GM18502 (cell line): ENCODE results near the gene RIPOR2.

Source experiments
- ATAC-seq: cut with Tn5 transposase; IDR thresholded peaks from one replicate; pipeline ENCODE4 v1.9.1; 2021; ENCODE audit warnings: mild to moderate bottlenecking; ENCODE audit not compliant: unreplicated experiment, poor library complexity

Gene RIPOR2

DNA sequence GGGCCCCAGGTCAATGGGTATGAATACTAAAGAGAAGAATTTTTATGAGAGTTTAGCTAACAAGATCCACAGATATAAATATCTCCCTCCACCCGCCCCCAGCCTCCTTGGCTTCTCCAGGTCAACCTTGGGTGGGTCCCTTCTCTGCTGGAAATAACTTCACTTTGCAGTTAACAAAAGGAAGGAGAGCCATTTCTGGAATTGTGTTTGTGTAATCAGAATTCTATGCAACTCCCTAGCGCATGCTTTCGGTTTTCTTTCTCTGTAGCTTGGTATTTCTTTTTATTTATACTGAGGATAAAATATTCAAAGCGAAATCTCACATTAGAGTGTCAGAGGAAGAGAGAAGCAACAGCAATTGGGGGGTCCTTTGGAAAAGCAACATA lies 27.1 kb downstream of the RIPOR2 start:
- no peak for ATAC-seq

DNA sequence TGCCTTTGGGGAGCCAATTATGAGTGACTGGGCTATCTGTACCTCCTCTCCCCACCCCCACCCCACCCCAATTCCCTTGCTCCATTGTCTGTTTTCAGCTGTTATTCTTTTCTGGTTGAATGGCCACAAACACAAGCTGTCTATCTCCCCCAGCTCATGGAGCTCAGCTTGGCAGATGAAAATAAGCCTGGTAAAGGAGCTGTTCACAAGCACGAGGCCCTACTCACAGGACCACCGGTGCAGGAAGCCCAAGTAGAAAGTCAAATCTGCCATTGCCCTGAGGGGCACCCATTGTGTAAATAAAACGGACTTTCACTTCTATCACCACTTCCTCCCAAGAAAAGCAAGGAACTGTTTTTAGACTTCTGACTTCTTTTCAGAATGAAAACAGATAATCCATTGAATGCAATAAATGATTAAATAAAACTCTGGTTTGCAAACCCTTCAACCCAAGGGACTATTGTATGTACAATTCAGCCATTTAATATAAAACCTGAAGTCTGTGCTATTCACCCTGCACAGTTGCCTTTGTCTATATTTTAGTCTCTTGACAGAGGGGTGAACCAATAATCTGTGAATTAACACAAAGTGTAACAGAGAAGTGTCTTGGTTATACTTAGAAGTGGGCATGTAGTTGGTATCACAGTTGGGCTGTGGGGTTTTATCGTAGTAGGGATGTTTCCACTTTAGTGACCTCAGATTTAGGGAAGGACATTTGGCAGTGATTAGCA lies 27.7 kb downstream of the RIPOR2 start:
- no peak for ATAC-seq

DNA sequence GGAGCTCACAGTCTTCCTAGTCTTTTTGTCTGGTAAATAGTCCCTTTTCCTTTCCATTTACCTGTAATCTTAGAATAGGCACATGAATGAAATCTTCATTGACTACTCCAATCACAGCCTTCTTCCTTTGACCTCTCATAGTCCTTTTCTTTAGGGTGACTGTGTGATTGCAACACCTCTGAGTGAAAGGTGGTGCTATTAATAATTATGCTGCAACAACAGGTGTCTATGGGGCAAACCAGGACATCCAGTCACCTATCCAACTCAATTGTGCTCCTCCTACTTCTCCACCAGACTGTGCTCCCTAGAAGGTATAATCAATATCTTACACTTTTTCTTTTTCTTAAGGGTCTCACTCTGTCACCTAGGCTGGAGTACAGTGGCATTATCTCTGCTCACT lies 29.4 kb downstream of the RIPOR2 start:
- no peak for ATAC-seq

DNA sequence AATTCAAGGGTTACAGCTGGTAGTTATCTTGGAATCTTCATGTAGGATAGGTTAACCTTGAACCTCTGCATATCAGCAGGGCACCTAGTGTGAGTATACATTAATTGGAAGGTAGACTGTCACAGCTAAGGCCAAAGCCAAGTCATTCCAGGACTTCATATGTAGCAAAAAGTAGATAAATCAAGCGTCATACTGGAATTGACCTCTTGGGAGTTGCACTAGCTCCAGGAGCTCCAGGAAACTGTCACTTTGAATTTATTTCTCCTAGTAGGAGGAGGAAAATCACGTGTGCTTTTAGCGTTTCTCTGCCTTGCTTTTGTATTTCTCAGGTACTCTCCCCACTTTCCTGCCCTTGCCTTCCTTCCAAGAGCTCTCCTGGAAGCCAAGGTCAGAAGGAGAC lies 30.3 kb downstream of the RIPOR2 start:
- no peak for ATAC-seq

- no peak for ATAC-seq
Measured at GRCh38 chr6:24903681-24904080, 32.1 kb downstream of the RIPOR2 start.

DNA sequence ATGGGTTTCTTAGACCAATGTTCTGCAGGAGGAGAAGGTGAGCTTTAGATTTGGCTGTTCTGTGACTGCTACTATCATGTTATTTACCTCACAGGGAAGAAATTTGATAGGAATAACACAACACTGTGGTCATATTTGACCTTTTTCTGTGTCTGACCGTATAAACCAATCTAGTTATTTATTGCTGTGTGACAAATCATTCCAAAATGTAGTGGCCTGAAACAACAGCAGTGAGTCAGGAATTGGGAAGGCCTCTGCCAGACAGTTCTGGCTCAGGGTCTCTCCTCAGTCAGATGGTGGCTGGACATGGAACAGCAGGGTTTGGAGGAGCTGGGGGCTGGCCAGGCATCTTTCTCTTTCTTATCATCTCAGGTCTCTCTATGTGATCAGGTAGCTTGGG lies 33.0 kb downstream of the RIPOR2 start:
- no peak for ATAC-seq

- ATAC-seq = no peak
Measured at GRCh38 chr6:24901698-24902328, 33.9 kb downstream of the RIPOR2 start.

DNA sequence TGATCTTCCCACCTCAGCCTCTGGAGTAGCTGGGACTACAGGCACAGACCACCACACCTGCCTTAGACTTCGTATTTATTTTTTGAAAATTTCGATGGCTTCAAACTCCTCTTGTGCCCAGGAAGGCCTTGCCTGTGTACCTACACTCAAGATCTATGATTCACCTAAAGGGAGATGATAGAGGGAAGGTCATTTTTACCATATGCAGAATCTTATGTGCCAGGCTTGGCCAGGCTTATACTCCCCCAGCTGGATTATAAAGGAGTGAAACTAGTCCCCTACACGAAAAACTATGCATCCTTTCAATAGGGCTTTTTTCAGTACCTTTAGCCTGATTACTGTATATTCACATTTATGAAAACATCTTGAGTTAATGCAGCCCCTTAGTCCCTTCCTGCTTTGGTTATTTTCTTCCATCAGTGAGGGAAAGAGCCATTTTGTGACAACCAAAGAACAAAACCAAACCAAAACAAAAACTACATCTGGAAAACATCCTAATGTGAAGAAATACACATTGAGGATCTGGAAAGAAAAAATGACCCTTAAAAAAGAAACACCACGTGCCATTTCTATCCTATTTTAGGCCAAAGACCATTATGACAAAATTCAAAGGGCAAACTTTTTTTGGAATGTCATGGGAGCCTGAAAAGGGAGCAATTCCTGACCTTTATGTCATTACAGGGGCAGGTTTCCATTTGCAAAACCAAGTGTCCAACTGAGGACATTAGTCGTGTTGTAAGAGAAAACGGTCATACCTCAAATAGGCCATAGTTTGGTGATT lies 34.7 kb downstream of the RIPOR2 start:
- ATAC-seq = no peak

- no peak for ATAC-seq
Measured at GRCh38 chr6:24899997-24900325, 35.8 kb downstream of the RIPOR2 start.

GRCh38 chr6:24899136-24899996 lies 36.4 kb downstream of the RIPOR2 start:
- no peak for ATAC-seq

DNA sequence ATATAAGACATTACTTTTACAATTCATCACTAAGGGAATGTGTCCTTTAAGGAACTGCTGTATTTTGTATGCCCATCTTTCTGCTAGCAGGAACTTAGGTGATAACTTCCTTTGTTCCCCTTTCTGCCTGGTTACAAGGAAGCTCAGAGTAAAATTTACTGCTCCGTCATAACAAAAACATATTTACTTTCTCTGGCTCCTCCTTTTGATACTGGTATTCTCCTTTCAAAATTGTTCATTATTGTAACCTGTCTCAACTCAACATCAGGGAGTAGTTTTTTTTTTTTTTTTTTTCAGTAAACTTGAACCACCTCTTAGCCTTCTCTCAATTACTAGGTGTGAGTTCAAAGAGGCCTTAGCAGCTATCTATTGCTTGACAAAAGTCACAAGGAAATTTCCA lies 37.1 kb downstream of the RIPOR2 start:
- no peak for ATAC-seq

- ATAC-seq = no peak
Measured at GRCh38 chr6:24897186-24897585, 38.6 kb downstream of the RIPOR2 start.

GRCh38 chr6:24893342-24893850 lies 42.4 kb downstream of the RIPOR2 start:
- ATAC-seq = no peak

DNA sequence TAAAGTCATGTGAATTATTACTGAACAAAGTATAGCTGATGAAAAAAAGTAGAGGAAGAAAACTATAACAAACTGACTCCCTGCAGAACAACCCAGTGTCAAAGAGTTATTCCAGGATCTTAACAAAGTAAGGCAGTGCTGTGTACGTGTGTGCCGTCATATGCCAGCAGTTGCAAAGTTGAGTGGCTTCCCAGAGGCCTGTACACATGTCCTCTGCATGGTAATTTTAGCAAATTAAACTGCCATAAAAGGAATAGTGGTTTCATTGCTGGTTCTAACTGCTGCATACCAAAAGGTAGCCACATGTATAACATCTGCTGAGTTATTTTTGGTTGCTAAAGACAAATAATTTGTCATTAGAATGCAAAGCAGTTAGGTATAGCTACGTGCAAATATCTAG lies 44.8 kb downstream of the RIPOR2 start:
- peak; percentile 45 for ATAC-seq

DNA sequence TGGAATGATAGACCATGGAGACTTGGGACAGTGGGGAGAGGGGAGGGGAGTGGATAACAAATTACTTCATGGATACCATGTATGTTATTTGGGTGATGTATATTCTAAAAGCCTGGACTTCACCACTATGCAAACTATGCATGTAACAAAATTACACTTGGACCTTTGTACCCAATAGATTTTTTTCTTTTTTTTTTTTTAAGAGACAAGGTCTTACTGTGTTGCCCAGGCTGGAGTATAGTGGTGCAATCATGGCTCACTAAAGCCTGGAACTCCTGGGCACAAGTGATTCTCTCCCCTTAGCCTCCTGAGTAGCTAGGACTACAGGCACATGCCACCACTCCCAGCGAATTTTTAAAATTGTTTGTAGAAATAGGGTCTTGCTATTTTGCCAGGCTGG lies 45.3 kb downstream of the RIPOR2 start:
- ATAC-seq = no peak

DNA sequence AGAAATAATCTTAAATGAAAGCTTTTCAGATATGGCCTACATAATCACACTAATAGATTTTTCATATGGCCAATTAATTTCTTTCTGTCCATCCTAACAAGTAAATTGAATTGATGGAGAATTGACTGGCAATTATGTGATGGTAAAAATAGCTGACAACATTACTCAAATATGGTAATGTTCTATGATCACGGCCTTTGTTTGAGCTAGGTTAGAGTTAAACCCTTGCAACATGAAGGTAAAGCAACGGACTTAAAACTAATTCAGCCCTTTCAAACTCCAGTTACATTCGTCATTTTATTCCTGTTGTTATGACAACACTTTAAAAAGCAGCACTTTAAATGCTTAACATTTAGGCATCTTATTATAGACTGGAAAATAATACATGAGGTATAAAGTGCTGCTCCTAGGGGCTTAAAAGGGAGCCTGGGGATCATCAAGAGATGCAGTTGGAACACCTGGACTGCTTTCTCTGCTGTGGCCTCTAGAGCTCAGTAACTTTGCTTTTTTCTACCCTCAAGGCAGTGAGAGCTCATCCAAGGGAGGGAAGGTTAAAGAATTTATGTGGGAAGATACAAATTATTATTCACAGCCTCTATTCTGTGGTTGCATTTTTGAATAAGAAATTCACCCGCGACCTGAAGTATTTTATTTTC lies 46.9 kb downstream of the RIPOR2 start:
- no peak for ATAC-seq

GRCh38 chr6:24887545-24888140 lies 48.1 kb downstream of the RIPOR2 start:
- no peak for ATAC-seq

- peak; percentile 77 for ATAC-seq
Measured at GRCh38 chr6:24883618-24884017, 52.1 kb downstream of the RIPOR2 start.

DNA sequence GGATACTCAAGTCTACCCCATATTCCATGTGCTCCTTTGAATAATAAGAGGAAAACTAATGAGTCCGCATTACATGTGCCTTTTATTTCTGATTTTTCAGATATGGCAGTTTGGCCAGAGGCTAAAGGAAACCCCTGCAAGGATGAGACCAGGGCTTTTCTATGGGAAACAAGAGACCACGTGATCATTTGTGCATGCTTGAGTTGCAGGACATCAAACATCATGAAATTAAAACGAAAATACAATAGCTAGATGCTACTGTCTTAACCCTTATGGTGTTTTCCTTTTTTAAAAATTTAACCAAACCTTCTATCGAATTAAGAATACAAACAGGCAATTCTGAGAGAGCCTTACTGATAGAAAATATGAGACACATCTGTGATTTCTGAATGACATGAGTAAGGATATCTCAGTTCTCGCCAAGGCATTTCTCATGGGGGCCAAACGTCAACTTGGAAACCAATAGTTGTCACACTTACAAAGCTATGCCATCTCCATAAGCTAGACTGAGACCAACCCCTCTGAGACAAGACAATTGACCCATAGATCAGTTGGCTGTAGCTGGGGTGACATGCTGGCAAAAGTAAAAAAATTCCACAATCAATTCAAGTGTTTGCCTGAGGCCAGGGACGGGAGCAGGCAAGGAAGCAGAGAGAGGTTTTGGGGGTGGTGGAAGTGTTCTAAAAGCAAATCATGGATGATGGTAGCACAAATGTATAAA lies 52.8 kb downstream of the RIPOR2 start:
- ATAC-seq = no peak
